Dedifferentiated amniotic fluid mesenchymal stem cell (primary cell): ENCODE measurements around the gene ATG10.
"Not testable (repeated sequence)": the region's sequence is repeated elsewhere in the genome, so short reads cannot be mapped to it uniquely, and the experiment has no call there.

Experiments
- DNase-seq: peaks from one replicate; pipeline ENCODE4 v3.0.0-alpha.2; 2016; ENCODE audit errors: extremely low spot score

ATG10 gene

GRCh38 chr5:82119889-82120288 is 148.1 kb downstream of the ATG10 start:
- no peak for DNase-seq

GRCh38 chr5:82129723-82130285 is 158.0 kb downstream of the ATG10 start:
- no peak for DNase-seq

- DNase-seq: no peak
These were observed 158.8 kb downstream of the ATG10 start for GRCh38 chr5:82130602-82131001.

- DNase-seq: no peak
These were observed 165.4 kb downstream of the ATG10 start for GRCh38 chr5:82137205-82137604.

GRCh38 chr5:82139837-82140236 is 168.0 kb downstream of the ATG10 start:
- not testable (repeated sequence) for DNase-seq

GRCh38 chr5:82142217-82142841 is 170.5 kb downstream of the ATG10 start:
- no peak for DNase-seq

- no peak for DNase-seq
These were observed 171.2 kb downstream of the ATG10 start for GRCh38 chr5:82142928-82143577.

GRCh38 chr5:82147860-82148573 is 176.2 kb downstream of the ATG10 start:
- DNase-seq: no peak

- no peak for DNase-seq
These were observed 177.6 kb downstream of the ATG10 start for GRCh38 chr5:82149434-82149833.

GRCh38 chr5:82150559-82150958 is 178.7 kb downstream of the ATG10 start:
- no peak for DNase-seq

- no peak for DNase-seq
These were observed 179.4 kb downstream of the ATG10 start for GRCh38 chr5:82151204-82151603.

GRCh38 chr5:82151662-82152061 is 179.8 kb downstream of the ATG10 start:
- DNase-seq: no peak

- DNase-seq: no peak
These were observed 181.2 kb downstream of the ATG10 start for GRCh38 chr5:82152978-82153481.

- DNase-seq: no peak
These were observed 183.0 kb downstream of the ATG10 start for GRCh38 chr5:82154776-82155175.

- no peak for DNase-seq
These were observed 183.5 kb downstream of the ATG10 start for GRCh38 chr5:82155305-82155704.

- DNase-seq: no peak
These were observed 185.1 kb downstream of the ATG10 start for GRCh38 chr5:82156874-82157273.

- DNase-seq: no peak
These were observed 187.1 kb downstream of the ATG10 start for GRCh38 chr5:82158755-82159413.

- DNase-seq: no peak
These were observed 189.1 kb downstream of the ATG10 start for GRCh38 chr5:82160948-82161347.

- no peak for DNase-seq
These were observed 190.8 kb downstream of the ATG10 start for GRCh38 chr5:82162573-82162972.

- DNase-seq: no peak
These were observed 191.8 kb downstream of the ATG10 start for GRCh38 chr5:82163452-82164175.
